Suprapubic skin (tissue), 3 donors: ENCODE results near the gene PDE1C.

Source experiments
- CTCF ChIP-seq, 2 donors: fragments of 200-600 bp in 1 of 2; fragments of 450-650 bp in 1 of 2; sonication (generic) in 1 of 2; IDR thresholded peaks; one replicate each; pipeline ENCODE4 v1.5.1; 2016 to 2019; ENCODE audit warnings: antibody characterized with exemption in 2 of 2, mild to moderate bottlenecking in 1 of 2, moderate library complexity in 1 of 2
- POLR2A ChIP-seq, 2 donors: fragments of 450-650 bp; IDR thresholded peaks; one replicate each; pipeline ENCODE4 v1.6.1; 2017; ENCODE audit warnings: antibody characterized with exemption in 2 of 2, mild to moderate bottlenecking in 2 of 2, moderate library complexity in 2 of 2

- TF ChIP-seq CTCF (IDR thresholded peaks at IDR 0.05): peak; percentile 48 to 69
- TF ChIP-seq POLR2A (IDR thresholded peaks at IDR 0.05): no peak
These were observed 325.8 kb downstream of the PDE1C start for GRCh38 chr7:31744294-31744874.
